ENCODE measurements around the gene RARB. TPM values are rescaled to one million over a fixed set of nuclear protein-coding genes. Genes with fewer than 3 reads are reported as not detected.

RARB gene
- total RNA-seq, 1 experiment from 2014 or later, result 0.24 TPM

GRCh38 chr3:25495304-25495703, 67.2 kb downstream of the RARB start:
- CTCF ChIA-PET, result no interaction called here
- intact Hi-C loops (cut with micrococcal nuclease; ENCODE audit: unreplicated experiment), result no loop called here
- H3K27ac ChIP-seq (ENCODE audit: low read depth, low read length, poor library complexity, severe bottlenecking), result no peak overlapping the region

GRCh38 chr3:25495726-25496253, 67.7 kb downstream of the RARB start:
- POLR2A ChIA-PET (ENCODE audit: low non-redundant PET), result no interaction called here
- no peak overlapping the region for H3K4me3 ChIP-seq (ENCODE audit: low read depth, low read length, poor library complexity, severe bottlenecking)
- no peak for DNase-seq (ENCODE audit: low spot score)

More at GRCh38 chr3:25495304-25495703, 67.2 kb downstream of the RARB start:
- no peak for TF ChIP-seq EZH2 (IDR thresholded peaks at IDR 0.05; ENCODE audit: borderline replicate concordance, low read depth, low read length, poor library complexity, severe bottlenecking)
- H3K4me3 ChIP-seq (ENCODE audit: low read depth, low read length, poor library complexity, severe bottlenecking), result no peak overlapping the region
- H3K36me3 ChIP-seq (ENCODE audit: insufficient read depth, low read length, poor library complexity, severe bottlenecking), result no peaks in the 10 kb centered on the region
- no TSS peak for BruUV-seq (replicated peaks)
- H3K9me3 ChIP-seq (ENCODE audit: low read depth, low read length, poor library complexity, severe bottlenecking), result peaks cover 22% of the 10 kb centered on the region
- POLR2A ChIA-PET (ENCODE audit: low non-redundant PET), result no interaction called here
- no peak for DNase-seq (ENCODE audit: low spot score)
- no peaks in the 10 kb centered on the region for H3K27me3 ChIP-seq (replicated peaks; ENCODE audit: insufficient read depth, low read depth, low read length, poor library complexity)
- H3K4me1 ChIP-seq (ENCODE audit: insufficient read depth, low read length, poor library complexity, severe bottlenecking), result no peaks in the 10 kb centered on the region

GRCh38 chr3:25497096-25497495, 69.0 kb downstream of the RARB start:
- H3K4me3 ChIP-seq (ENCODE audit: low read depth, low read length, poor library complexity, severe bottlenecking), result no peak overlapping the region
- no peak for TF ChIP-seq CTCF (conservative IDR thresholded peaks at IDR 0.05; ENCODE audit: low read depth, low read length)
- TF ChIP-seq EZH2 (IDR thresholded peaks at IDR 0.05; ENCODE audit: borderline replicate concordance, low read depth, low read length, poor library complexity, severe bottlenecking), result no peak
- H3K36me3 ChIP-seq (ENCODE audit: insufficient read depth, low read length, poor library complexity, severe bottlenecking), result no peaks in the 10 kb centered on the region
- DNase-seq (ENCODE audit: low spot score), result no peak
- peaks cover 19% of the 10 kb centered on the region for H3K9me3 ChIP-seq (ENCODE audit: low read depth, low read length, poor library complexity, severe bottlenecking)
- intact Hi-C loops (cut with micrococcal nuclease; ENCODE audit: unreplicated experiment), result no loop called here
- no peak overlapping the region for H3K27ac ChIP-seq (ENCODE audit: low read depth, low read length, poor library complexity, severe bottlenecking)
- POLR2A ChIA-PET (ENCODE audit: low non-redundant PET), result no interaction called here
- no peaks in the 10 kb centered on the region for H3K4me1 ChIP-seq (ENCODE audit: insufficient read depth, low read length, poor library complexity, severe bottlenecking)
- no TSS peak for BruUV-seq (replicated peaks)
- no peaks in the 10 kb centered on the region for H3K27me3 ChIP-seq (replicated peaks; ENCODE audit: insufficient read depth, low read depth, low read length, poor library complexity)
- CTCF ChIA-PET, result no interaction called here

More at GRCh38 chr3:25495726-25496253, 67.7 kb downstream of the RARB start:
- intact Hi-C loops (cut with micrococcal nuclease; ENCODE audit: unreplicated experiment), result no loop called here
- no TSS peak for BruUV-seq (replicated peaks)
- Histone ChIP-seq H3K27ac (ENCODE audit: low read depth, low read length, poor library complexity, severe bottlenecking) (no peak overlapping the region), H3K9me3 (ENCODE audit: low read depth, low read length, poor library complexity, severe bottlenecking) (peaks cover 21% of the 10 kb centered on the region), H3K4me1 (ENCODE audit: insufficient read depth, low read length, poor library complexity, severe bottlenecking) (no peaks in the 10 kb centered on the region), H3K27me3 (replicated peaks; ENCODE audit: insufficient read depth, low read depth, low read length, poor library complexity) (no peaks in the 10 kb centered on the region), H3K36me3 (ENCODE audit: insufficient read depth, low read length, poor library complexity, severe bottlenecking) (no peaks in the 10 kb centered on the region)
- CTCF ChIA-PET, result no interaction called here
- TF ChIP-seq CTCF (conservative IDR thresholded peaks at IDR 0.05; ENCODE audit: low read depth, low read length), result no peak
- no peak for TF ChIP-seq EZH2 (IDR thresholded peaks at IDR 0.05; ENCODE audit: borderline replicate concordance, low read depth, low read length, poor library complexity, severe bottlenecking)

- intact Hi-C loops (cut with micrococcal nuclease; ENCODE audit: unreplicated experiment), result no loop called here
- BruUV-seq (replicated peaks), result no TSS peak
- Histone ChIP-seq H3K4me3 (ENCODE audit: low read depth, low read length, poor library complexity, severe bottlenecking) (no peak overlapping the region), H3K9me3 (ENCODE audit: low read depth, low read length, poor library complexity, severe bottlenecking) (no peaks in the 10 kb centered on the region), H3K36me3 (ENCODE audit: insufficient read depth, low read length, poor library complexity, severe bottlenecking) (no peaks in the 10 kb centered on the region), H3K27me3 (replicated peaks; ENCODE audit: insufficient read depth, low read depth, low read length, poor library complexity) (no peaks in the 10 kb centered on the region), H3K4me1 (ENCODE audit: insufficient read depth, low read length, poor library complexity, severe bottlenecking) (peaks cover 19% of the 10 kb centered on the region), H3K27ac (ENCODE audit: low read depth, low read length, poor library complexity, severe bottlenecking) (no peak overlapping the region)
- TF ChIP-seq CTCF (conservative IDR thresholded peaks at IDR 0.05; ENCODE audit: low read depth, low read length) (no peak), EZH2 (IDR thresholded peaks at IDR 0.05; ENCODE audit: borderline replicate concordance, low read depth, low read length, poor library complexity, severe bottlenecking) (no peak)
- no peak for DNase-seq (ENCODE audit: low spot score)
- POLR2A ChIA-PET (ENCODE audit: low non-redundant PET), result no interaction called here
- CTCF ChIA-PET, result no interaction called here
Observed at GRCh38 chr3:25500706-25501210, 72.7 kb downstream of the RARB start.
